RWPE2 (cell line): ENCODE data around the gene TINCR.
A peak's percentile ranks its signal among the peaks of the same experiment; 100 is the strongest.
"Not testable (repeated sequence)": the region's sequence is repeated elsewhere in the genome, so short reads cannot be mapped to it uniquely, and the experiment has no call there.

Experiments used
- ATAC-seq: fragments of 200-7000 bp; cut with Tn5 transposase; 3 replicates; pipeline ENCODE4 v1.9.1; 2021; ENCODE audit warnings: low read depth
- DNase-seq: peaks from one replicate; pipeline ENCODE4 v3.0.0-alpha.2; 2020; ENCODE audit warnings: low spot score
- H3K27ac ChIP-seq: fragments of 450-650 bp; 2 replicates; pipeline ENCODE4 v1.5.1; 2017; ENCODE audit warnings: mild to moderate bottlenecking; ENCODE audit not compliant: poor library complexity, severe bottlenecking
- H3K27me3 ChIP-seq: fragments of 250-450 bp; sonication (Bioruptor Pico); 2 replicates; pipeline ENCODE4 v1.5.1; 2021; ENCODE audit warnings: mild to moderate bottlenecking, moderate library complexity; ENCODE audit not compliant: insufficient read depth, poor library complexity, severe bottlenecking
- H3K36me3 ChIP-seq: fragments of 250-450 bp; sonication (Bioruptor Pico); 2 replicates; pipeline ENCODE4 v1.5.1; 2020; ENCODE audit warnings: low read depth, mild to moderate bottlenecking, moderate library complexity
- H3K4me1 ChIP-seq: fragments of 250-450 bp; sonication (Bioruptor Pico); 2 replicates; pipeline ENCODE4 v1.5.1; 2021; ENCODE audit warnings: mild to moderate bottlenecking, moderate library complexity; ENCODE audit not compliant: insufficient read depth, poor library complexity, severe bottlenecking
- H3K4me3 ChIP-seq: fragments of 250-450 bp; sonication (Bioruptor Pico); 2 replicates; pipeline ENCODE4 v1.5.1; 2021; ENCODE audit warnings: mild to moderate bottlenecking, moderate library complexity; ENCODE audit not compliant: severe bottlenecking
- H3K9me3 ChIP-seq: fragments of 250-450 bp; sonication (Bioruptor Pico); 2 replicates; pipeline ENCODE4 v1.5.1; 2021; ENCODE audit warnings: mild to moderate bottlenecking, moderate library complexity; ENCODE audit not compliant: severe bottlenecking
- CTCF ChIP-seq: fragments of 450-650 bp; IDR thresholded peaks from one replicate; pipeline ENCODE4 v1.5.1; 2017; ENCODE audit warnings: mild to moderate bottlenecking, moderate library complexity; ENCODE audit not compliant: poor library complexity, severe bottlenecking

TINCR gene

GRCh38 chr19:5542665-5543064 lies 25.1 kb downstream of the TINCR start:
- H3K27me3 ChIP-seq: no peaks in the 10 kb centered on the region
- TF ChIP-seq CTCF: no peak

GRCh38 chr19:5541456-5541855 lies 26.3 kb downstream of the TINCR start:
- no peak for TF ChIP-seq CTCF
- ATAC-seq (no peak), DNase-seq (no peak)
- Histone ChIP-seq H3K27me3 (no peaks in the 10 kb centered on the region), H3K4me1 (peaks cover 8% of the 10 kb centered on the region), H3K9me3 (no peaks in the 10 kb centered on the region), H3K4me3 (no peak overlapping the region), H3K27ac (no peak overlapping the region), H3K36me3 (no peaks in the 10 kb centered on the region)

More at GRCh38 chr19:5542665-5543064, 25.1 kb downstream of the TINCR start:
- ATAC-seq: no peak
- Histone ChIP-seq H3K4me3 (no peak overlapping the region), H3K9me3 (no peaks in the 10 kb centered on the region), H3K36me3 (no peaks in the 10 kb centered on the region), H3K27ac (no peak overlapping the region), H3K4me1 (no peaks in the 10 kb centered on the region)
- no peak for DNase-seq

GRCh38 chr19:5540208-5540607 lies 27.5 kb downstream of the TINCR start:
- H3K27me3 ChIP-seq: no peaks in the 10 kb centered on the region
- no peak for ATAC-seq
- no peak overlapping the region for H3K27ac ChIP-seq
- no peak for TF ChIP-seq CTCF
- no peak overlapping the region for H3K4me3 ChIP-seq
- H3K36me3 ChIP-seq: no peaks in the 10 kb centered on the region
- peaks cover 8% of the 10 kb centered on the region for H3K4me1 ChIP-seq
- H3K9me3 ChIP-seq: peaks cover 2% of the 10 kb centered on the region
- DNase-seq: no peak

- Histone ChIP-seq H3K4me3 (no peak overlapping the region), H3K4me1 (peaks cover 8% of the 10 kb centered on the region), H3K9me3 (peaks cover 8% of the 10 kb centered on the region), H3K27me3 (no peaks in the 10 kb centered on the region), H3K36me3 (no peaks in the 10 kb centered on the region), H3K27ac (peak overlapping the region; percentile 30)
- TF ChIP-seq CTCF: no peak
- DNase-seq (no peak), ATAC-seq (no peak)
Observed at GRCh38 chr19:5537870-5538269, 29.9 kb downstream of the TINCR start.

- not testable (repeated sequence) for H3K4me1 ChIP-seq, H3K36me3 ChIP-seq, H3K27me3 ChIP-seq, H3K4me3 ChIP-seq, H3K9me3 ChIP-seq
- peak; percentile 84 for DNase-seq
- peak overlapping the region; percentile 30 for H3K27ac ChIP-seq
- ATAC-seq: peak; percentile 94
Observed at GRCh38 chr19:5536982-5537579, 30.7 kb downstream of the TINCR start.
